GM19467 (cell line): ENCODE results near the gene RAB40B.
"Not testable (repeated sequence)": the region's sequence is repeated elsewhere in the genome, so short reads cannot be mapped to it uniquely, and the experiment has no call there.

ENCODE experiments used
- ATAC-seq: cut with Tn5 transposase; IDR thresholded peaks from one replicate; pipeline ENCODE4 v1.9.1; 2021; ENCODE audit warnings: mild to moderate bottlenecking, moderate library complexity; ENCODE audit not compliant: unreplicated experiment

Gene RAB40B

GRCh38 chr17:82698065-82698973, at the start of gene RAB40B:
Gene RAB40B (minus strand): TSS chr17:82698698. CDS start chr17:82698596, 102 bp downstream.
- peak; percentile 93 for ATAC-seq

- ATAC-seq, result no peak
These were observed 47.0 kb upstream of the RAB40B start for GRCh38 chr17:82745524-82745923.

GRCh38 chr17:82744736-82745135, 46.2 kb upstream of the RAB40B start:
- ATAC-seq, result not testable (repeated sequence)

GRCh38 chr17:82743344-82744219, 45.1 kb upstream of the RAB40B start:
- no peak for ATAC-seq

GRCh38 chr17:82740906-82741759, 42.6 kb upstream of the RAB40B start:
- ATAC-seq, result no peak

- no peak for ATAC-seq
These were observed 39.7 kb upstream of the RAB40B start for GRCh38 chr17:82737967-82738877.

GRCh38 chr17:82736511-82737185, 38.1 kb upstream of the RAB40B start:
- ATAC-seq, result no peak

GRCh38 chr17:82734987-82735866, 36.7 kb upstream of the RAB40B start, which contains the start of gene FN3K:
Gene FN3K (plus strand): TSS chr17:82735615. CDS start chr17:82735637, 22 bp downstream.
- no peak for ATAC-seq

GRCh38 chr17:82732118-82732743, 33.7 kb upstream of the RAB40B start:
- no peak for ATAC-seq

- ATAC-seq, result no peak
These were observed 31.2 kb upstream of the RAB40B start for GRCh38 chr17:82729479-82730260.

GRCh38 chr17:82726427-82726826, 27.9 kb upstream of the RAB40B start:
- no peak for ATAC-seq

- no peak for ATAC-seq
These were observed 24.8 kb upstream of the RAB40B start for GRCh38 chr17:82723169-82723807.

- no peak for ATAC-seq
These were observed 24.0 kb upstream of the RAB40B start for GRCh38 chr17:82722341-82723013.

GRCh38 chr17:82720204-82720603, 21.7 kb upstream of the RAB40B start:
- ATAC-seq, result no peak

- ATAC-seq, result no peak
These were observed 20.6 kb upstream of the RAB40B start for GRCh38 chr17:82718986-82719685.
